Suprapubic skin (tissue), 3 donors: ENCODE measurements around the gene ALCAM.

Source experiments
- POLR2A ChIP-seq, 2 donors: fragments of 450-650 bp; IDR thresholded peaks; one replicate each; pipeline ENCODE4 v1.6.1; 2017; ENCODE audit warnings: antibody characterized with exemption in 2 of 2, mild to moderate bottlenecking in 2 of 2, moderate library complexity in 2 of 2
- TF ChIP-seq, protein P1 (sequence below), 2 donors: fragments of 200-600 bp in 1 of 2; fragments of 450-650 bp in 1 of 2; sonication (generic) in 1 of 2; IDR thresholded peaks; one replicate each; pipeline ENCODE4 v1.5.1; 2016 to 2019; ENCODE audit warnings: antibody characterized with exemption in 2 of 2, mild to moderate bottlenecking in 1 of 2, moderate library complexity in 1 of 2

DNA sequence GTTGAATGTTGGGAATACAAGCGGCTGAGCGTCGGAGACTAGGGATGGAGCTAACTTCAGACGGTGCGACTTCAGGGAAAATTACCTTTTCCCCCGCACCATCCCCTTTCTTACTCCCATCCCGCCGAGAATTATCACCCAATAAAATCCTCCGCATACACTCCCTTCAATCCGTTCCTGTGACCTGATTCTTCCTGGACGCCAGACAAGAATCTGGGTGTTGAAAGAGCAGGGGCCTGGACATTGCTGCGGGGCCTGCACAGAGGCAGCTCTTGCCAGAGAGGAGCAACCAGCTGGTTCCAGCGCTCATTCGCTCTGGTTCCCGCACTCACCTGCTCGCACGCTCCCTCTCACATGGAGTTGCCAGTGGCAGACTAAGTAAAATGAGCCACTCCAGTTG is 241.9 kb downstream of the ALCAM start:
- TF ChIP-seq, protein P1, sequence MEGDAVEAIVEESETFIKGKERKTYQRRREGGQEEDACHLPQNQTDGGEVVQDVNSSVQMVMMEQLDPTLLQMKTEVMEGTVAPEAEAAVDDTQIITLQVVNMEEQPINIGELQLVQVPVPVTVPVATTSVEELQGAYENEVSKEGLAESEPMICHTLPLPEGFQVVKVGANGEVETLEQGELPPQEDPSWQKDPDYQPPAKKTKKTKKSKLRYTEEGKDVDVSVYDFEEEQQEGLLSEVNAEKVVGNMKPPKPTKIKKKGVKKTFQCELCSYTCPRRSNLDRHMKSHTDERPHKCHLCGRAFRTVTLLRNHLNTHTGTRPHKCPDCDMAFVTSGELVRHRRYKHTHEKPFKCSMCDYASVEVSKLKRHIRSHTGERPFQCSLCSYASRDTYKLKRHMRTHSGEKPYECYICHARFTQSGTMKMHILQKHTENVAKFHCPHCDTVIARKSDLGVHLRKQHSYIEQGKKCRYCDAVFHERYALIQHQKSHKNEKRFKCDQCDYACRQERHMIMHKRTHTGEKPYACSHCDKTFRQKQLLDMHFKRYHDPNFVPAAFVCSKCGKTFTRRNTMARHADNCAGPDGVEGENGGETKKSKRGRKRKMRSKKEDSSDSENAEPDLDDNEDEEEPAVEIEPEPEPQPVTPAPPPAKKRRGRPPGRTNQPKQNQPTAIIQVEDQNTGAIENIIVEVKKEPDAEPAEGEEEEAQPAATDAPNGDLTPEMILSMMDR (IDR thresholded peaks at IDR 0.05) = no peak
- TF ChIP-seq POLR2A (IDR thresholded peaks at IDR 0.05) = no peak
